Mesendoderm (in vitro differentiated cells): Measurements from ENCODE around the gene CD300C.
A peak's percentile ranks its signal among the peaks of the same experiment; 100 is the strongest.

Source experiments
- DNase-seq: peaks from one replicate; pipeline ENCODE4 v3.0.0; 2013
- H2AK5ac ChIP-seq: 2 replicates; pipeline ENCODE4 v1.6.1; 2013; ENCODE audit warnings: low read length, inconsistent platforms
- H2BK120ac ChIP-seq: 2 replicates; pipeline ENCODE4 v1.6.1; 2013; ENCODE audit warnings: low read depth, mild to moderate bottlenecking, low read length, moderate library complexity, mixed read lengths
- H2BK15ac ChIP-seq: replicated peaks from 2 replicates; pipeline ENCODE4 v1.6.1; 2013; ENCODE audit warnings: low read depth, mild to moderate bottlenecking, moderate library complexity
- H2BK5ac ChIP-seq: 2 replicates; pipeline ENCODE4 v1.6.1; 2013; ENCODE audit warnings: low read length, inconsistent platforms
- H3K18ac ChIP-seq: 2 replicates; pipeline ENCODE4 v1.6.1; 2013; ENCODE audit warnings: mild to moderate bottlenecking, low read length, mixed read lengths
- H3K23ac ChIP-seq: one replicate; pipeline ENCODE4 v1.6.1; 2013; ENCODE audit warnings: low read length
- H3K27ac ChIP-seq: 2 replicates; pipeline ENCODE4 v1.5.1; 2013; ENCODE audit warnings: low read depth, mild to moderate bottlenecking, inconsistent platforms, low read length, moderate library complexity
- H3K27me3 ChIP-seq: 2 replicates; pipeline ENCODE4 v1.6.1; 2013; ENCODE audit warnings: low read length, control low read depth, mild to moderate bottlenecking, inconsistent platforms; ENCODE audit not compliant: insufficient read depth, poor library complexity
- H3K36me3 ChIP-seq: 2 replicates; pipeline ENCODE4 v1.6.1; 2013; ENCODE audit warnings: low read length, inconsistent platforms; ENCODE audit not compliant: control insufficient read depth, insufficient read depth
- H3K4ac ChIP-seq: one replicate; pipeline ENCODE4 v1.6.1; 2013; ENCODE audit warnings: low read depth, mild to moderate bottlenecking, low read length, moderate library complexity
- H3K4me1 ChIP-seq: 2 replicates; pipeline ENCODE4 v1.6.1; 2013; ENCODE audit warnings: low read depth, low read length, inconsistent platforms; ENCODE audit not compliant: control insufficient read depth
- H3K4me2 ChIP-seq: 2 replicates; pipeline ENCODE4 v1.6.1; 2013; ENCODE audit warnings: low read length
- H3K4me3 ChIP-seq: 2 replicates; pipeline ENCODE4 v1.5.1; 2013; ENCODE audit warnings: mild to moderate bottlenecking, low read length
- H3K56ac ChIP-seq: one replicate; pipeline ENCODE4 v1.6.1; 2013; ENCODE audit warnings: low read length
- H3K79me1 ChIP-seq: 2 replicates; pipeline ENCODE4 v1.6.1; 2013; ENCODE audit warnings: low read length, inconsistent platforms
- H3K79me2 ChIP-seq: 2 replicates; pipeline ENCODE4 v1.6.1; 2013; ENCODE audit warnings: mild to moderate bottlenecking, low read length; ENCODE audit not compliant: control insufficient read depth, insufficient read depth
- H3K9ac ChIP-seq: 2 replicates; pipeline ENCODE4 v1.6.1; 2013; ENCODE audit warnings: low read length, inconsistent platforms
- H4K5ac ChIP-seq: one replicate; pipeline ENCODE4 v1.6.1; 2013; ENCODE audit warnings: low read length
- H4K8ac ChIP-seq: one replicate; pipeline ENCODE4 v1.6.1; 2013; ENCODE audit warnings: low read depth, mild to moderate bottlenecking, control low read depth, low read length, moderate library complexity
- WGBS: extraction: QIAGEN DNeasy Blood & Tissue Kit; methylation state at CpG from one replicate; pipeline ENCODE4 v1.1.7; 2013; ENCODE audit warnings: low lambda C conversion rate, missing lambda C conversion rate; ENCODE audit not compliant: insufficient coverage; ENCODE audit errors: extremely low coverage; 5-methylcytosine and 5-hydroxymethylcytosine counted together

Gene CD300C

DNA sequence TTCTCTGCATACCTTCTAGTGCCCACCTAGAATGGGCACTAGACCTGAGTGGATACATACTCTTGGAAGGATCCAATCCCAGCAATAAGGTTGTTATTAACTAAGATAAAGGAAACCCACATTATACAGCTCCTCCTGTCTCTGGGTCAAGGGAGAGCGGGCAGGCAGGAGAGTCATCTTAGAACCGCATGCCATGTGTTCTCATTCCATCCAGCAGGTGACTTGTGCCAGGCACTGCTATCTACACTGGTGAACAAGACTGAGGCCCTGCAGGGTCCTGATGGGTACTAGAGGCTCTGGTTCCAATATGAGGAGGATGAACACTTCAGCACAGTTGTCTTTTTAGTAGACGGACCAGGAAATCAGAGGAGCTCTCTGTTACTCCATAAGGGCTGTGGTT is 27.3 kb upstream of the CD300C start:
- no peaks in the 10 kb centered on the region for H3K27me3 ChIP-seq
- WGBS = no CpG with 5 or more reads among the region's 3 CpGs
- H3K79me2 ChIP-seq = no peaks in the 10 kb centered on the region
- no peak overlapping the region for H4K8ac ChIP-seq
- no peak overlapping the region for H2BK15ac ChIP-seq
- no peak overlapping the region for H3K4me2 ChIP-seq
- DNase-seq = peak; percentile 28
- no peak overlapping the region for H2BK5ac ChIP-seq
- H3K4me3 ChIP-seq = no peak overlapping the region
- no peak overlapping the region for H2AK5ac ChIP-seq
- no peak overlapping the region for H3K27ac ChIP-seq
- H3K9ac ChIP-seq = no peak overlapping the region
- no peak overlapping the region for H2BK120ac ChIP-seq
- H4K5ac ChIP-seq = no peak overlapping the region
- no peaks in the 10 kb centered on the region for H3K36me3 ChIP-seq
- no peak overlapping the region for H3K4ac ChIP-seq
- no peak overlapping the region for H3K56ac ChIP-seq
- H3K79me1 ChIP-seq = no peaks in the 10 kb centered on the region
- H3K4me1 ChIP-seq = no peaks in the 10 kb centered on the region
- no peak overlapping the region for H3K18ac ChIP-seq
- no peak overlapping the region for H3K23ac ChIP-seq

DNA sequence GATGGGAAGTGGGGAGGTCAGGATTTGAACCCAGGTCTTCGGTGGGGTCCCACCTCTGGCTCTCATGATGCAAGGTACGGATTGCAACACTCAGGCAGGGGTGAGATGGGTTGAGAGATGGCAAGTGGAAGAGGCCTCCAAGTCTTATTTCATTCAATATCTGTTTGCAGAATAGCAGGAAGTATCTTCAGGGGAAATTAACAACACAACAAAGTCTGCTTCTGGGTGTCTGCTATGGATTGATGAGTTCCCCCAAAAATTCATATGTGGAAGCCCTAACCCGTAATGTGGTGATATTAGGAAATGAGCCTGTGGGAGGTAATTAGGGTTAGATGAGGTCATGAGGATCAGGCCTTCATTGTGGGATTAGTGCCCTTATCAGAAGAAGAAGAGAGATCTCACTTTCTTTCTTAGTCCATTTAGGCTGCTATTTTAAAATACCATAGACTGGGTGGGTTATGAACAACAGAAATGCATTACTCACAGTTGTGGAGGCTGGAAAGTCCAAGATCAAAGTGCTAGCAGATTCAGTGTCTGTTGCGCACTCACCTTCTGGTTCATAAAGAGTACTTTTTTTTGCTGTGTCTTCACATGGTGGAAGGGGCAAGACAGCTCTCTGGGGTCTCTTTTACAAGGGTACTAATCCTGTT is 25.8 kb upstream of the CD300C start:
- no peak overlapping the region for H3K4me3 ChIP-seq
- no peak overlapping the region for H3K27ac ChIP-seq
- DNase-seq = no peak
- no peak overlapping the region for H3K23ac ChIP-seq
- no peaks in the 10 kb centered on the region for H3K4me1 ChIP-seq
- WGBS = no CpG with 5 or more reads among the region's 4 CpGs
- H2BK5ac ChIP-seq = no peak overlapping the region
- H4K8ac ChIP-seq = no peak overlapping the region
- H3K4ac ChIP-seq = no peak overlapping the region
- no peaks in the 10 kb centered on the region for H3K36me3 ChIP-seq
- H3K27me3 ChIP-seq = no peaks in the 10 kb centered on the region
- no peaks in the 10 kb centered on the region for H3K79me2 ChIP-seq
- no peak overlapping the region for H2BK15ac ChIP-seq
- H3K79me1 ChIP-seq = no peaks in the 10 kb centered on the region
- no peak overlapping the region for H3K9ac ChIP-seq
- H3K4me2 ChIP-seq = no peak overlapping the region
- no peak overlapping the region for H2BK120ac ChIP-seq
- no peak overlapping the region for H3K56ac ChIP-seq
- H3K18ac ChIP-seq = no peak overlapping the region
- H4K5ac ChIP-seq = no peak overlapping the region
- H2AK5ac ChIP-seq = no peak overlapping the region

DNA sequence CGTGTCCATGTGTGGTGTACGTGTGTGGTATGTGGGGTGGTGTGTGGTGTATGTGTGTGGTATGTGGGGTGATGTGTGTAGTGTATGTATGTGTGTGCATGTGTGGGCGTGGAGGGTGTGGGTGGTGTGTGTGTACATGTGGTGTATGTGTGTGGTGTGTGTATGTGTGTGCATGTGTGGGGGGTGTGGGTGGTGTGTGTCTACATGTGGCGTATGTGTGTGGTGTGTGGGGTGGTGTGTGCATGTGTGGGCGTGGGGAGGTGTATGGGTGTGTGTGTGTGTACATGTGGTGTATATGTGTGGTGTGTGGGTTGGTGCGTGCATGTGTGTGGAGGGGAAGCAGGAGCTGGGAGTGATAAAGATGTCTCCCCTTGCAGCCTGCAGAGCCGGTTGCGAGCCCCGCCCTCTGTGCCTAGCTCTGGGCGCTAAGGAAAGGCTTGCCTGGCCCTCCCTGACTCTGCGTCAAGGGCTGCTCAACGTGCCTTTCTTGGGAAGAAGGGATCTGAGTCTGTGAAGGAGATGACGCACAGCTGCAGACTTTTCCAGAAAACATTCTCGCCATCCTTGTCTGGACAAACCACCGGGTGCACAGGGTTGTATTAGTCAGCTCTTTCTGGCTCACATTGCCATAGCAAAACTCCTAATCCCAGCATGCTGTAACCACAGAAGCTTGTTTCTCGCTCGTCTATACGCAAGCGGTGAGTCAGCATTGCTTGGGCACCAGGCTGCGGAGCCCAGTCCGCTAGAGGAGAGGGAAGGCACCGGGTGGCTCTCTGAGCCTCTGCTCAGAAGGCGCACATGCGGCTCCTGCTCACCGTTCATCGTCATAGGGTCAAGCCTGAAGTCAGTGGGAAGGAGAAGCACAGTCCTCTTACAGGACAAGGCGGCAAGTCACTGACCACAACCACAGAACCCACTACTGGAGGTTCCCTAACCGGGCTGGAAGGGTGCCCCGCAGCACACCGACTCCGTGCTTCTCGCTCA is 23.4 kb upstream of the CD300C start:
- no peak overlapping the region for H2BK120ac ChIP-seq
- H2AK5ac ChIP-seq = no peak overlapping the region
- no peak overlapping the region for H3K18ac ChIP-seq
- H3K23ac ChIP-seq = no peak overlapping the region
- no peak overlapping the region for H2BK5ac ChIP-seq
- H4K5ac ChIP-seq = no peak overlapping the region
- peaks cover 2% of the 10 kb centered on the region for H3K4me1 ChIP-seq
- no peak overlapping the region for H3K27ac ChIP-seq
- WGBS = 100% methylated on average over 3 of the region's 32 CpGs
- no peaks in the 10 kb centered on the region for H3K79me1 ChIP-seq
- no peak overlapping the region for H3K4ac ChIP-seq
- peak; percentile 43 for DNase-seq
- H2BK15ac ChIP-seq = no peak overlapping the region
- H3K27me3 ChIP-seq = no peaks in the 10 kb centered on the region
- no peak overlapping the region for H3K9ac ChIP-seq
- no peaks in the 10 kb centered on the region for H3K36me3 ChIP-seq
- H3K56ac ChIP-seq = no peak overlapping the region
- H3K4me2 ChIP-seq = no peak overlapping the region
- no peak overlapping the region for H3K4me3 ChIP-seq
- no peaks in the 10 kb centered on the region for H3K79me2 ChIP-seq
- H4K8ac ChIP-seq = no peak overlapping the region

DNA sequence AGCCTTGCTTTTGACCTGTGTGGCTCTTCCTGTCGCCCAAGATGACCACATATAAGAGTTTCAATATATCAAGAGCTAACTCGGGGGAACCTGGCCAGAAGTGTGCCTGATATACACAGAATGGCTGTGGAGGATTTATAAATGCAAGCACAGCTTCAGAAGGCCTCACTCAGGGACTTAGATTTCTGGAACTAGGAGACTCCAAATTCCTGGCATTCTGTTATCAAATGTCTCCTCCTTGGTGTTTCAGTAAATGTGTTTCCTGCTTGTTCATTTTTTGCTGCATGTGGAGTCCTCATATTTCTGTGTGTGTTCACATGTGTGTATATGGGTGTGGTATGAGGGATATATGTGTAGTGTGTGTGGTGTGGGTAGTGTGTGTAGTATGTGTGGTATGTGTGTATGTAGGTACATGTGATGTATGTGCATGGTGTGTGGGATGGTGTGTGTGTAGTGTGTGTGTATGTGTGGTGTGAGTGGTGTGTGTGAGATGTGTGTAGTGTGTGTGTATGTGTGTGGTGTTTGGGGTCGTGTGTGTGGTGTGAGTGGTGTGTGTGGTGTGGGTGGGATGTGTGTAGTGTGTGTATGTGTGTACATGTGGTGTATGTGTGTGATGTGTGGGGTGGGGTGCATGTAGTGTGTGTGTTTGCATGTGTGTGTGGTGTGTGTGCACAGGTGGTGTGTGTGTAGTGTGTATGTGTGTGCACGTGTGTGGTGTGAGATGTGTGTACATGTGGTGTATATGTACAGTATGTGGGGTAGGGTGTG is 22.4 kb upstream of the CD300C start:
- peaks cover 2% of the 10 kb centered on the region for H3K4me1 ChIP-seq
- no peak overlapping the region for H4K5ac ChIP-seq
- H3K4ac ChIP-seq = no peak overlapping the region
- no peaks in the 10 kb centered on the region for H3K27me3 ChIP-seq
- WGBS = 100% methylated on average over 2 of the region's 4 CpGs
- H3K79me2 ChIP-seq = no peaks in the 10 kb centered on the region
- no peaks in the 10 kb centered on the region for H3K36me3 ChIP-seq
- H3K56ac ChIP-seq = no peak overlapping the region
- H2AK5ac ChIP-seq = no peak overlapping the region
- H2BK120ac ChIP-seq = no peak overlapping the region
- H2BK15ac ChIP-seq = no peak overlapping the region
- no peak overlapping the region for H3K9ac ChIP-seq
- no peak overlapping the region for H4K8ac ChIP-seq
- no peak overlapping the region for H3K27ac ChIP-seq
- no peak overlapping the region for H2BK5ac ChIP-seq
- no peak overlapping the region for H3K23ac ChIP-seq
- H3K79me1 ChIP-seq = no peaks in the 10 kb centered on the region
- no peak overlapping the region for H3K4me3 ChIP-seq
- H3K18ac ChIP-seq = no peak overlapping the region
- H3K4me2 ChIP-seq = no peak overlapping the region
- DNase-seq = no peak

DNA sequence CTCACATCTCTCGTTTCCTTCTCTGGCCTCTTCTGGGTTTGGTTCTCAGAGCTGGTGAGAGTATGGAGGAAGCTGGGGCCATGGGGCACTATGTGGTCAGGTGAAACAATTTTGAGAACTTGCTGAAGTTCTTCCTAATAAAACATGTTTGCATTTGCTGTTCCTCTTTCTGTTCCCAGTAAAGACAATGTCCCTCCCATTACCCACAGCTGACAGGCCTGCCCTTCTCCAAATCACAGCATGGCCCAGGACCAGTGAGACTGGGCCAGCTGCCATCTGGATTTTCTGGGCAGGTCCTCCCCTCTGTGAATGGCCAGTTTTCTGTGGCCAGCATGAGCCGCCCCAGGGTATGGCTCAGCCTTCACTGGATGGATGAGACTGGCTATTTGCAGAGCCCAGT is 21.5 kb upstream of the CD300C start, which contains the start of gene CD300H:
Gene CD300H (minus strand): TSS at position 113 of the 400 bp plus-strand sequence.
- H3K18ac ChIP-seq = no peak within 1 kb of the TSS
- no peaks in the 10 kb centered on the region for H3K36me3 ChIP-seq
- no peak for DNase-seq
- no peak within 1 kb of the TSS for H3K4me3 ChIP-seq
- H3K4me2 ChIP-seq = no peak within 1 kb of the TSS
- no peak within 1 kb of the TSS for H2AK5ac ChIP-seq
- H3K27ac ChIP-seq = no peak within 1 kb of the TSS
- no peak within 1 kb of the TSS for H4K5ac ChIP-seq
- H3K56ac ChIP-seq = peak within 1 kb of the TSS; percentile 22
- no peak within 1 kb of the TSS for H2BK15ac ChIP-seq
- H3K9ac ChIP-seq = no peak within 1 kb of the TSS
- H3K4me1 ChIP-seq = peaks cover 2% of the 10 kb centered on the region
- H3K27me3 ChIP-seq = no peaks in the 10 kb centered on the region
- no peak within 1 kb of the TSS for H3K23ac ChIP-seq
- H2BK120ac ChIP-seq = no peak within 1 kb of the TSS
- H3K4ac ChIP-seq = no peak within 1 kb of the TSS
- no peaks in the 10 kb centered on the region for H3K79me1 ChIP-seq
- H4K8ac ChIP-seq = no peak within 1 kb of the TSS
- no peak within 1 kb of the TSS for H2BK5ac ChIP-seq
- WGBS = no CpG with 5 or more reads among the region's 2 CpGs
- H3K79me2 ChIP-seq = no peaks in the 10 kb centered on the region
